Activated T-cell treated with anti-CD3 and anti-CD28 coated beads, Interleukin-2, amount 50 U/mL, for 72 hours (primary cell): Measurements from ENCODE around the gene TMEM106A. TPM values are rescaled to one million over a fixed set of nuclear protein-coding genes. Genes with fewer than 3 reads are reported as not detected.
"Not testable (repeated sequence)": the region's sequence is repeated elsewhere in the genome, so short reads cannot be mapped to it uniquely, and the experiment has no call there.

ENCODE experiments used
- ATAC-seq, 2 donors: fragments of 150-1000 bp; cut with Tn5 transposase; replicated peaks in 1 of 2; 2 replicates each; pipeline ENCODE4 v1.10.0; 2021; ENCODE audit warnings: moderate library complexity in 2 of 2, mild to moderate bottlenecking in 1 of 2
- DNase-seq, 2 donors: peaks; one replicate each; pipeline ENCODE4 v3.0.0; 2021 to 2022; ENCODE audit warnings: mixed read lengths in 1 of 2
- H3K27ac Mint-ChIP-seq: one replicate; pipeline ENCODE4 v1.8.0; 2022; ENCODE audit warnings: mild to moderate bottlenecking, moderate library complexity, mixed read lengths
- H3K27me3 Mint-ChIP-seq: one replicate; pipeline ENCODE4 v1.8.0; 2022; ENCODE audit warnings: low read depth, mixed read lengths
- H3K36me3 Mint-ChIP-seq, 2 donors: one replicate each; pipeline ENCODE4 v1.8.0; 2022; ENCODE audit warnings: mixed read lengths in 2 of 2, mild to moderate bottlenecking in 1 of 2; ENCODE audit not compliant: insufficient read depth in 2 of 2
- H3K4me1 Mint-ChIP-seq: one replicate; pipeline ENCODE4 v1.8.0; 2022; ENCODE audit warnings: low read depth, mixed read lengths
- H3K4me3 Mint-ChIP-seq, 2 donors: one replicate each; pipeline ENCODE4 v1.8.0; 2022; ENCODE audit warnings: mild to moderate bottlenecking in 2 of 2, mixed read lengths in 2 of 2, moderate library complexity in 2 of 2
- H3K9me3 Mint-ChIP-seq, 2 donors: one replicate each; pipeline ENCODE4 v1.8.0; 2022; ENCODE audit warnings: mixed read lengths in 2 of 2
- total RNA-seq, 2 donors: library from RNA; stranded (reverse); gene quantifications; one replicate each; pipeline ENCODE4 v1.2.3, GENCODE V29; 2022

Gene TMEM106A
- total RNA-seq, 2 donors from 2014 or later: 11.7 to 21.6 TPM

DNA sequence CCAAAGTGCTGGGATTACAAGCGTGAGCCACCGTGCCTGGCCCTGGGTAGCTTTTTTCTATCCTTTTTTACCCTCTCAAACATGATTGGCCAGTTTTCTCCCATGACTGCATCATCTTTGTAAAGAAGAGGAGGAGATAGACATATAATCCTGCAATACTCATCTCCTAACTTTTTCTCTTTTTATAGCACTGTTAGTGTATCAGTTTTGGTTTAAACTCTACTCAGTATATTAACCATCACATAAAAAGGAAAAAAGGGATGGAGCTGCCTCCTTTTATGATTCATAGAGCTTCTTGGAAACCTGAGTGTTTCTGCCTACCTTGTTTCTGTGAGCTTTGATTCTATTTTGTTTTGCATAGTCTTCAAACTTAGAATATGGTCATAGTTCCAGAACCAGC, 12.0 kb upstream of the TMEM106A start:
- peaks cover 9% of the 10 kb centered on the region for H3K4me1 Mint-ChIP-seq
- peak; percentile 29 to 69 for ATAC-seq
- DNase-seq: no peak
- no peaks in the 10 kb centered on the region for H3K9me3 Mint-ChIP-seq
- H3K4me3 Mint-ChIP-seq: peak overlapping the region; percentile 17 to 24
- H3K27ac Mint-ChIP-seq: peak overlapping the region; percentile 82
- H3K27me3 Mint-ChIP-seq: no peaks in the 10 kb centered on the region
- peaks cover 14 to 32% of the 10 kb centered on the region in 2 donors for H3K36me3 Mint-ChIP-seq

DNA sequence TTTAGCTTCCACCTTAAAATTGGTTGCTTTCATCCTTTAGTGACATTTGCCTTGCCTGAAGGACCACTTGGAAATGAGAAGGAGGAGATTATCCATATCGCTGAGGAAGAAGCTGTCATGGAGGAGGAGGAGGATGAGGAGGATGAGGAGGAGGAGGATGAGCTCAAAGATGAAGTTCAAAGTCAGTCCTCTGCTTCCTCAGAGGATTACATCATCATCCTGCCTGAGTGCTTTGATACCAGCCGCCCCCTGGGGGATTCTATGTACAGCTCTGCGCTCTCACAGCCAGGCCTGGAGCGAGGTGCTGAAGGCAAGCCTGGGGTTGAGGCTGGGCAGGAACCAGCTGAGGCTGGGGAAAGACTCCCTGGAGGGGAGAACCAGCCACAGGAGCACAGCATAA, 11.5 kb upstream of the TMEM106A start:
- Mint-ChIP-seq H3K36me3 (peaks cover 13 to 29% of the 10 kb centered on the region in 2 donors), H3K9me3 (no peaks in the 10 kb centered on the region), H3K27me3 (no peaks in the 10 kb centered on the region), H3K4me1 (peaks cover 9% of the 10 kb centered on the region), H3K27ac (peak overlapping the region; percentile 82), H3K4me3 (peak overlapping the region in 1 of 2 donors; percentile 17)
- DNase-seq (no peak), ATAC-seq (peak in 1 of 2 donors; percentile 28)

DNA sequence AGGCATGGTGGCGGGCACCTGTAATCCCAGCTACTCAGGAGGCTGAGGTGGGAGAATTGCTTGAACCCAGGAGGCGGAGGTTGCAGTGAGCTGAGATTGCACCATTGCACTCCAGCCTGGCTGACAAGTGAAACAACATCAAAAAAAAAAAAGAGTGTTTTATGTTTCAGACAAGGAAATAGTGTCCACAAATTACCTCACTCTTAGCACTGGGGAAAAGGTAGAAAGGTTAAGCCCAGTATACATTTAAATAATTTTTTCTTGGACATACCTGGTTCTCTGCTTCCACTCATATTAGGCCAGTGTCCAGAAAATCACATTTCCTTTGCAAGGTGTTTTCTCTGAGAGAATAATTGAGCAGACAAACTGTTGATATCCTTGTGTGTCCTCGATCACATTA, 8.7 kb upstream of the TMEM106A start:
- ATAC-seq, H3K27me3 Mint-ChIP-seq, DNase-seq, H3K4me1 Mint-ChIP-seq, H3K9me3 Mint-ChIP-seq, H3K27ac Mint-ChIP-seq, H3K4me3 Mint-ChIP-seq: not testable (repeated sequence)
- peaks cover 7 to 20% of the 10 kb centered on the region in 2 donors for H3K36me3 Mint-ChIP-seq

DNA sequence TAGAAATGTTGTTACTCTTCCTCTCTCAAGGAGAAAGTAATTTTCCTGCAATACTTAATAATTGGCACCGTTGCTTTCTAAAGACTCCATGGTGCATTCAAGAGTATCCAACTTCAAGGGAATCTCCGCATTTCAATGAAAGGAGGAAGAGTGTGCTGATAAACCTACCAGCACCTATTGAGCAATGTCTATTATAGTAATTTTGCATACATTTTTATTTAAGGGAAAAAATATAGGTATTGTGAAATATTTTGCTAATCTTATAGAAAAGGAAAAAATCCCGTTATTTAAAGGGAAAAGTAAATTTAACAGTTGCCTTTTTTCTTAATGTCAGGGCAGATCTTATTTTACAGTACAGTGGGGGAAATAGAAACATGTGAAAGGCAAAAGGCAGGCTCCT, 1.1 kb upstream of the TMEM106A start:
- no peaks in the 10 kb centered on the region for H3K27me3 Mint-ChIP-seq
- peaks cover 4 to 22% of the 10 kb centered on the region in 2 donors for H3K36me3 Mint-ChIP-seq
- H3K4me3 Mint-ChIP-seq: peak overlapping the region; percentile 92 to 98
- peaks cover 40% of the 10 kb centered on the region for H3K4me1 Mint-ChIP-seq
- ATAC-seq (no peak), DNase-seq (no peak)
- H3K27ac Mint-ChIP-seq: peak overlapping the region; percentile 92
- H3K9me3 Mint-ChIP-seq: no peaks in the 10 kb centered on the region

DNA sequence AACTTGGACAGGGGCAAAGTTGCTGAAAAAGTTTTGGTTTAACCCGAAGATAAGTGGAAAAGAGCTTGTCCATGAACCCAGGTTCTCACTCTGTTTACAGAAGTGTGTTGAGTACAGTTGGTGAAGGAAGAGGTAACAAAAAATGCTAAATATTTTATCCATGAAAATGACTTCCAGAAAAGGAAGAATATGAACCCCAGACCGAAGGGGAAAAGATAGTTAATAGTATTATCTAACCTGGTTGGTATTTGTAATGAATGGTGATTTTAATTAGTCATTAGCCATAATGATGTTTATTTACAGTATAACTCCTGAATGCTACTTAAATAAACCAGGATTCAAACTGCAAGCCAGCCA, 574 bp upstream of the TMEM106A start:
- H3K36me3 Mint-ChIP-seq: peaks cover 6 to 26% of the 10 kb centered on the region in 2 donors

DNA sequence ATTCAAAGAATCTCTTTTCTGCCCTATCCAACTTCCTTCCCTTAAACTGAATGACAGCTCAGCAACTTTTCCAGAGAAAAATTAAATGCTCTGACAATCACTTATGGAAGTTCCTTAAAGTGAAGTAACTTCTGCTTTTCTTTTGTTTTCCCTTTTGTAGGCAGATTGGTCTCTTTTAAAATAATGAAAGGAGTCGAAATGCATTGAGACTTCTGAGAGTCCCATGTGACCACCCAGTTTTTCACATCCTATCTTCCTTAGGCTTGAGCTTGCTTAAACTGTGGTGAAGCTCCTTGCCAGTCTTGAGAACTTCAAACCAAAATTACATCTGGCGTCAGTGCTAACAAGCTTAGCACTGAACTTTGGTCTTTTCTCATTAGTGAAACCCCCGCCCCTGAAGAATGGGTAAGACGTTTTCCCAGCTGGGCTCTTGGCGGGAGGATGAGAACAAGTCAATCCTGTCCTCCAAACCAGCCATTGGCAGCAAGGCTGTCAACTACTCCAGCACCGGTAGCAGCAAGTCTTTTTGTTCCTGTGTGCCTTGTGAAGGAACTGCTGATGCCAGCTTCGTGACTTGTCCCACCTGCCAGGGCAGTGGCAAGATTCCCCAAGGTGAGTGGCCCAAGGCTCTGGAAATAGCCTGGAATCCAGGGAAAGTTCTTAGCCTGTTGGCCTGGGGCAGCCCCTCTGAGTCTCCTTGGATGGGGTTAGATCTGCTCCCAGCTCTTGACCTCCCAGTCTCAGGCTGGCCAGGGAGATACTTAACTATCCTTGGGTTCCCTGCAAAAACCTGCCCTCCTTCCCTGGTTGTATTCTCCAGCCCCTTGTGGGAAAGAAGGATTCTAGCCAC, 1.2 kb downstream of the TMEM106A start:
- peaks cover 56% of the 10 kb centered on the region for H3K4me1 Mint-ChIP-seq
- ATAC-seq: no peak
- no peaks in the 10 kb centered on the region for H3K27me3 Mint-ChIP-seq
- DNase-seq: no peak
- peaks cover 6 to 22% of the 10 kb centered on the region in 2 donors for H3K36me3 Mint-ChIP-seq
- H3K4me3 Mint-ChIP-seq: peak overlapping the region; percentile 92 to 98
- peak overlapping the region; percentile 93 for H3K27ac Mint-ChIP-seq
- no peaks in the 10 kb centered on the region for H3K9me3 Mint-ChIP-seq

More for the DNA sequence above, 574 bp upstream of the TMEM106A start:
- peak overlapping the region; percentile 92 for H3K27ac Mint-ChIP-seq
- H3K27me3 Mint-ChIP-seq: no peaks in the 10 kb centered on the region
- peaks cover 44% of the 10 kb centered on the region for H3K4me1 Mint-ChIP-seq
- peak overlapping the region; percentile 92 to 98 for H3K4me3 Mint-ChIP-seq
- ATAC-seq (no peak), DNase-seq (no peak)
- H3K9me3 Mint-ChIP-seq: no peaks in the 10 kb centered on the region

DNA sequence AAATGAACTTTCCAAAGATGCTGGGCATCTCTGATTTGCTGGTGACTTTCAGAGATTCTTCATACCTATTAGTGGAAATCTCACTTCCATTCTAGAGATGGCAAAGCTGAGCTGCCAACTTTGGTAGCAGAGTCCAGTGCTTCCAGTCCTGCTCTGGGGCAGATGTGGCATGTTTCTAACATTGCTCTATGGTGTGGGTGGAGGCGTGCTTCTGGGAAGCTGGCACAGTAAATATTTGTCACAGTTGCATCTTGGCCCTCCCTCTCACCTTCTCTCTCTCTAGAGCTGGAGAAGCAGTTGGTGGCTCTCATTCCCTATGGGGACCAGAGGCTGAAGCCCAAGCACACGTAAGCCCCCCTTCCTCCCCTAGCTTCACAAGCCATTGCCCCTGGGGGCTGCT, 1.9 kb downstream of the TMEM106A start:
- H3K4me3 Mint-ChIP-seq: peak overlapping the region; percentile 92 to 98
- H3K36me3 Mint-ChIP-seq: peaks cover 5 to 22% of the 10 kb centered on the region in 2 donors
- no peaks in the 10 kb centered on the region for H3K9me3 Mint-ChIP-seq
- no peaks in the 10 kb centered on the region for H3K27me3 Mint-ChIP-seq
- H3K4me1 Mint-ChIP-seq: peaks cover 62% of the 10 kb centered on the region
- no peak overlapping the region for H3K27ac Mint-ChIP-seq
- no peak for DNase-seq
- no peak for ATAC-seq

DNA sequence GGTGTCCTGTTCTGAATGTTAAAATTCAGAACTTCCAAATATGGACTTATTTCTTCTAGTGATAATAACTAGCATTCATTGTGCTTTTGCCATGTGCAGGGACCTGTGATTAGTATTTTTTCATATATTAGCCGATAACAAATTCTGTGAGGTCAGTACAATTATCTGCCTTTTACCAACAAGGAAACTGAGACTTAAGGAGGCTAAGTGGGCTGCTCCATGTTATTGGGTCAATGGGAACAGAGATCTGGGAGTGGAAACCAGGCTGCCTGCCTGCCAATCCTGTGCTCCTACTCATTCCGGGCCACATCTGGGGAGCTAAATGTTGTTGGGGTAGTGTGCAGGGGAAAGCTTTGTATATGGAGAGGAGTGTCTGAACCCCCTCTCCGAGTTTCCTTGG, 3.7 kb downstream of the TMEM106A start:
- ATAC-seq (no peak), DNase-seq (no peak)
- Mint-ChIP-seq H3K4me1 (peaks cover 57% of the 10 kb centered on the region), H3K4me3 (no peak overlapping the region), H3K27me3 (no peaks in the 10 kb centered on the region), H3K27ac (no peak overlapping the region), H3K9me3 (no peaks in the 10 kb centered on the region), H3K36me3 (peaks cover 2 to 19% of the 10 kb centered on the region in 2 donors)

DNA sequence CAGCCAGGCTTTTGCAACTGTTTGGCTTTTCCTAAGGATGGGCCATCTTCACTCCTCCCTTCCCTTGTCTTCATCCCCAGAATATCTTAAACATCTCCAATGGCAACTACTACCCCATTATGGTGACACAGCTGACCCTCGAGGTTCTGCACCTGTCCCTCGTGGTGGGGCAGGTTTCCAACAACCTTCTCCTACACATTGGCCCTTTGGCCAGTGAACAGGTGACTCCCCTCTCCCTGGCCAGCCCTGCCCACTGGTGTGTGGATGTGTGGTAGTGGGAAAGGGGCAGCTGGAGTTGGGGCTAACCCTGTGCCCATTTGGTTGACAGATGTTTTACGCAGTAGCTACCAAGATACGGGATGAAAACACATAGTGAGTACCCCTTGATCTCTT, 4.7 kb downstream of the TMEM106A start:
- DNase-seq: no peak
- ATAC-seq: no peak
- peaks cover 2 to 19% of the 10 kb centered on the region in 2 donors for H3K36me3 Mint-ChIP-seq
- H3K27ac Mint-ChIP-seq: no peak overlapping the region
- peaks cover 51% of the 10 kb centered on the region for H3K4me1 Mint-ChIP-seq
- no peaks in the 10 kb centered on the region for H3K9me3 Mint-ChIP-seq
- H3K27me3 Mint-ChIP-seq: no peaks in the 10 kb centered on the region
- no peak overlapping the region for H3K4me3 Mint-ChIP-seq

DNA sequence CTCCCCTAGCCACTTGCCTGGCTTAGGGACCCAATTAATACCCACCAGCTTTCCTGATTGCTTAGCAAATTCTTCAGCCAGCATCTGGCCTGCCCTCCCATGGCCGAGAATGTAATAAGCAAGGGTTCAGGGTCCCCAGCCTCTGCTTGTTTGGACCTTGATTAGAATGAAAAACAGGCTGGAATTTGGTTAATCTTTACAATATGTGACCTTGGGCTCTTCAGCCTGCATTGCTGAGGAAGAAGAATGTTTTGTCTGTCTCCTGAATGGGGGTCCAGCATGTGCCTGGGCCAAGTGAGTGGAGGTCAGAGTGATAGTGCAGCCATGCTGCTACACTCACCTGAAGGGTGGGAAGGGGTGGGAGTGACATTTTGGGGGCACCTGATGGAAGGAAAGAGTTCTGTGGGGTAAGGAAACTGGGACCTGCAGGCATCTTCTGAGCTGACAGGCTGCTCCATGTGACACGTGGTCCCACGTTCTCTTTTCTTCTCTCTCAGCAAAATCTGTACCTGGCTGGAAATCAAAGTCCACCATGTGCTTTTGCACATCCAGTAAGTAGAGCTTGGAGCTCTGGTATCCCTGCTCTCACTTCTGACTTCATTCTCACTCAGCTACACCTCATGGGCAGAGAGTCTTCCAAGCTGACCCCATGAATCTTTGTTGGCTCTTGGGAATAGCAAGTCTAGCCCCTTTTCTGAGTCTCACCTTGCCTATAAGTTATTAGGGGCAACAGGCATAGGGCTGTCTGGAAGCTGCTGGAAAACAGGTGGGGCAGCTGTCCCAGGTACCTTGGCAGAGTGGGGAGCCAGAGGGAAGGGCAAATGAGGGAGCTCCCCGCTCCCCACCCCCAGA, 5.3 kb downstream of the TMEM106A start:
- DNase-seq (no peak), ATAC-seq (no peak)
- H3K27me3 Mint-ChIP-seq: no peaks in the 10 kb centered on the region
- no peak overlapping the region for H3K27ac Mint-ChIP-seq
- H3K36me3 Mint-ChIP-seq: peaks cover 2 to 18% of the 10 kb centered on the region in 2 donors
- H3K4me3 Mint-ChIP-seq: no peak overlapping the region
- peaks cover 50% of the 10 kb centered on the region for H3K4me1 Mint-ChIP-seq
- no peaks in the 10 kb centered on the region for H3K9me3 Mint-ChIP-seq

DNA sequence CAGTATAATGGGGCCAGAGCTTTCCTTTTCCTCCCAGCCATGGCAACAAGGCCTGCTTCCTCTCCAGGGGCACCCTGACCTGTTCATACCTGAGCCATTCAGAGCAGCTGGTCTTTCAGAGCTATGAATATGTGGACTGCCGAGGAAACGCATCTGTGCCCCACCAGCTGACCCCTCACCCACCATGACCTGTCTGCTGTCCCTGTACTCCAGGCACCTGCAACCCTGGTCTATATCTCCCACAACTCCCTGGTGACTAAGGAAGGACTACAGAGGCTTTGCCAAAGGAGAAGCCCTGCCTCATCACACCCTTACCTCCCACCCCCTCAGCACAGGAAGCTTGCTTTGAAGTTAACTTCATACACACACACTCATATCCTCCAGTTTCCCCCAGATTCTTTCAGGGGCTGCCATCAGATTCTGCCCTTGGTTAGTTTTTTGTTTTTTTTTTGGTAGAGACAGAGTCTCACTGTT, 6.0 kb downstream of the TMEM106A start:
- ATAC-seq (peak; percentile 80 to 89), DNase-seq (peak; percentile 25 to 26)
- peaks cover 44% of the 10 kb centered on the region for H3K4me1 Mint-ChIP-seq
- H3K36me3 Mint-ChIP-seq: peaks cover 2 to 11% of the 10 kb centered on the region in 2 donors
- H3K27ac Mint-ChIP-seq: no peak overlapping the region
- peak overlapping the region; percentile 13 to 36 for H3K4me3 Mint-ChIP-seq
- H3K9me3 Mint-ChIP-seq: no peaks in the 10 kb centered on the region
- H3K27me3 Mint-ChIP-seq: no peaks in the 10 kb centered on the region

DNA sequence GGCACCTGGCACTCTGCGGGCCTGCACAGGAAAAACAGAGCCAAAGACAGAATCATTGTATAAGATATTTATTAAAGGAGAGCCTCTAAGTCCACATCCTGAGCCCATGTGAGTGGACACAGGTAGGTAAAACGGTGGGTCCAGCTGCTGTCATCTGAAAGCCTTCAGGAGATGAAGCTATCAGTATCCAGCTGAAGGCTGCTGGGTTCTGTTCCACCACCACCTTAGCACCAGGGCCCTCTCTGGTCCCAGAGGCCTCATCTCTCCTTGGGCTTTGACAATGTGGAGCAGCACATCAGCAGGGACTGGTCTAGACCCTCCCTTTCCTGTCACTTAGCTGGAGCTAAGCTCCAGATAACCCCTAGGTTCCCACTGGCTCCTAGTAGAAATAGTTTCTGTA, 7.3 kb downstream of the TMEM106A start:
- ATAC-seq (no peak), DNase-seq (no peak)
- H3K27ac Mint-ChIP-seq: no peak overlapping the region
- H3K4me1 Mint-ChIP-seq: peaks cover 32% of the 10 kb centered on the region
- H3K27me3 Mint-ChIP-seq: no peaks in the 10 kb centered on the region
- no peak overlapping the region for H3K4me3 Mint-ChIP-seq
- peaks cover 4 to 11% of the 10 kb centered on the region in 2 donors for H3K36me3 Mint-ChIP-seq
- H3K9me3 Mint-ChIP-seq: no peaks in the 10 kb centered on the region

DNA sequence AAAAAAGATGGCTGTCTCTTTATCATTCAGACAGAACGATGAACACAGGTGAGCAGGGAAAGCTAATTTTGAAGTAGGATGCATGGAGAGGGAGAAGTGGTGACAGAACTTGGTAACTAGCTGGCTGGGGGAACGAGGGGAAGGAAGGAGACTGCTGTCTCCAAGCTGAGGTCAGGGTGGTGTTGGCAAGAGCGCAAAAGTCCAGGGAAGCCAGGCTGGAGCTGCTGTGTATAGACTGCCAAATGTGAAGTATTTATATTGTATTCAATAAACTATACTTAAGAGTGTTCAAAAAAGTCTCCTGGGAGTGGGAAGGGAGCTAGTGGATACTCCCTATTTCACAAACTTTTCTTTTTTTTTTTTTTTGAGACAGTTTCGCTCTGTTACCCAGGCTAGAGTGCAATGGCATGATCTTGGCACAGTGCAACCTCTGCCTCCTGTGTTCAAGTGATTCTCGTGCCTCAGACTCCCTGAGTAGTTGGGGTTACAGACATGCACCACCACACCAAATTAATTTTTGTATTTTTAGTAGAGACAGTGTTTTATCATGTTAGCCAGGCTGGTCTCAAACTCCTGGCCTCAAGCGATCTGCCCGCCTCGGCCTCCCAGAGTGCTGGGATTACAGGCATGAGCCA, 8.2 kb downstream of the TMEM106A start:
- no peak for ATAC-seq
- Mint-ChIP-seq H3K4me1 (peaks cover 32% of the 10 kb centered on the region), H3K27me3 (no peaks in the 10 kb centered on the region), H3K36me3 (peaks cover 4 to 11% of the 10 kb centered on the region in 2 donors), H3K27ac (no peak overlapping the region), H3K4me3 (no peak overlapping the region), H3K9me3 (no peaks in the 10 kb centered on the region)
- DNase-seq: no peak
